Activated T-helper 17 cell treated with anti-CD3 and anti-CD28 coated beads, Interleukin-2, amount 50 U/mL, for 72 hours (primary cell): Measurements from ENCODE around the gene NAT16. TPM values are rescaled to one million over a fixed set of nuclear protein-coding genes. Genes with fewer than 3 reads are reported as not detected.
A peak's percentile ranks its signal among the peaks of the same experiment; 100 is the strongest.

ENCODE experiments used
- ATAC-seq: fragments of 150-1000 bp; cut with Tn5 transposase; replicated peaks from 2 replicates; pipeline ENCODE4 v1.10.0; 2021; ENCODE audit warnings: mild to moderate bottlenecking, moderate library complexity
- H3K27ac Mint-ChIP-seq: one replicate; pipeline ENCODE4 v1.8.0; 2022; ENCODE audit warnings: mixed read lengths
- H3K27me3 Mint-ChIP-seq: one replicate; pipeline ENCODE4 v1.8.0; 2022; ENCODE audit warnings: mixed read lengths
- H3K36me3 Mint-ChIP-seq: one replicate; pipeline ENCODE4 v1.8.0; 2022; ENCODE audit warnings: low read depth, mild to moderate bottlenecking, mixed read lengths
- H3K4me1 Mint-ChIP-seq: one replicate; pipeline ENCODE4 v1.8.0; 2022; ENCODE audit warnings: mixed read lengths
- H3K4me3 Mint-ChIP-seq: one replicate; pipeline ENCODE4 v1.8.0; 2022; ENCODE audit warnings: mild to moderate bottlenecking, mixed read lengths
- H3K9me3 Mint-ChIP-seq: one replicate; pipeline ENCODE4 v1.8.0; 2022; ENCODE audit warnings: mixed read lengths
- total RNA-seq, 2 donors: library from RNA; stranded (reverse); gene quantifications; one replicate each; pipeline ENCODE4 v1.2.3, GENCODE V29; 2022

NAT16 gene
- total RNA-seq, 2 donors from 2014 or later, result not detected

DNA sequence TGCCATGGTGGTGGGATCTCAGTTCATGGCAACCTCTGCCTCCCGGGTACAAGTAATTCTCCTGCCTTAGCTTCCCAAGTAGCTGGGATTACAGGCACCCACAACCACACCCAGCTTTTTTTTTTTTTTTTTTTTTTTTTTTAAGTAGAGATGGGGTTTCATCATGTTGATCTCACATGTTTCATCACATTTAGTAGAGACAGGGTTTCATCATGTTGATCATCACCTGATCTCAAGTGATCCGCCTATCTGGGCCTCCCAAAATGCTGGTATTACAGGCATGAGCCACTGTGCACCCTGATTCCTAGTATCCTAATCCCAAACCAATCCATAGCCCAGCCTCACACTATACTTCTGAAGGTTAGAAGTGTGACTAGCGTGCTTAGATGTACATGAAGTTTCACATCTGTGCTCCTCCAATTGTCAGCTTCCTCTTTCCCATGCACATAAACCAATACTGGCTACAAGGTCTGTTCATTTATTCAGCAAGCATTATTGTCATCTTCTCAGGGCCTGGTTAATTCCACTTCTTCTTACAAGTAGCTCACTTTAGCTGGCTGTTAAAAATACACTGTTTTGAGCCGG, 6.8 kb upstream of the NAT16 start:
- Mint-ChIP-seq H3K27me3 (peaks cover 13% of the 10 kb centered on the region), H3K4me3 (no peak overlapping the region), H3K4me1 (no peaks in the 10 kb centered on the region), H3K27ac (no peak overlapping the region), H3K9me3 (no peaks in the 10 kb centered on the region), H3K36me3 (no peaks in the 10 kb centered on the region)
- ATAC-seq, result no peak

- H3K36me3 Mint-ChIP-seq, result no peaks in the 10 kb centered on the region
- peaks cover 14% of the 10 kb centered on the region for H3K27me3 Mint-ChIP-seq
- H3K9me3 Mint-ChIP-seq, result no peaks in the 10 kb centered on the region
- no peaks in the 10 kb centered on the region for H3K4me1 Mint-ChIP-seq
- no peak for ATAC-seq
- H3K27ac Mint-ChIP-seq, result no peak overlapping the region
- H3K4me3 Mint-ChIP-seq, result no peak overlapping the region
These were observed 6.1 kb upstream of the NAT16 start for GRCh38 chr7:101186194-101186593.

DNA sequence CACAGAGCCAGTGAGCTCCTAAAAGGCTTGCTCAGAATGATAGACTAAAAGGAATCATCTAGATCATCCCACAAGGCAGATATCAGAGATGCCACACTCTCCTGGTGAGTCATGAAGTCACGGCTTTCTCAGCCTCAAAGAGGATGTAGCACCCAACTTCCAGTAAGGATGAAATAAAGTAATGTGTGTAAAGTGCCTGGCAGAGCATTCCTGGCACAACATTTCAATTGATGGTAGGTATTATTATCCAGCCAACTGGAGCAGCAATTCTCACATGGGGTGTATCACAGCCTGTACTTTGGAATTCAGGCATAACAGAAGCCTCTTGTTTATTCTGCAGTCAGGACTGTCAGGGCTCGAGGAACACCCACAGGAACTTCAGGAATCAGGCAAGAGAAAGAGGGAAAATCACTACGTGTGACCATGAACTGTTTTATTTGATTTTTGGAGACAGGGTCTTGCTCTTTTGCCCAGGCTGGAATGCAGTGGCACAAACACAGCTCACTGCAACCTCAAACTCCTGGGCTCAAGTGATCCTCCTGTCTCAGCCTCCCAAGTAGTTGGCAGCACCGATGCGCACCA, 5.3 kb upstream of the NAT16 start:
- no peak overlapping the region for H3K4me3 Mint-ChIP-seq
- no peaks in the 10 kb centered on the region for H3K36me3 Mint-ChIP-seq
- ATAC-seq, result no peak
- H3K9me3 Mint-ChIP-seq, result no peaks in the 10 kb centered on the region
- no peaks in the 10 kb centered on the region for H3K4me1 Mint-ChIP-seq
- H3K27ac Mint-ChIP-seq, result no peak overlapping the region
- H3K27me3 Mint-ChIP-seq, result peaks cover 19% of the 10 kb centered on the region

DNA sequence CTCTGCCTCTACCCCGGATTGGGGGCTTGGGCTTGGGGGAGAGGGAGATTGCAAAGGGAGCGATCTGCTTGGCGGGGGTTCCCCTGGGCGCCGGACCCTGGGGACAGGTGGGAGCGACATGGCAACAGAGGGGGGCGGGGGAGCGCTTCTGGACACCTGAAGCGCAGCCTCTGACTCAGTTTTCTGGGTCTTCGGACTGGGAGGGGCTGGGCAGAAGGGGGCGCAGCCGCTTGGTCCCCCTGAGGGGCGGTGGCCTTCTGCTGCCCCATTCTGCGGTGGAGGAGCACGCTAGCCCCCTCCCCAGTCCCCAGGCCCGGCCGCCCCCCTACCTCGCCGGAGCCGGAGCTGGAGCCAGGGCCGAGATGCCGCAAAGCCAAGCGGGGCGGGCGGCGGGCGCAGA, 380 bp downstream of the NAT16 start:
- H3K27ac Mint-ChIP-seq, result no peak overlapping the region
- H3K36me3 Mint-ChIP-seq, result no peaks in the 10 kb centered on the region
- H3K9me3 Mint-ChIP-seq, result no peaks in the 10 kb centered on the region
- ATAC-seq, result no peak
- peaks cover 48% of the 10 kb centered on the region for H3K27me3 Mint-ChIP-seq
- H3K4me3 Mint-ChIP-seq, result no peak overlapping the region
- no peaks in the 10 kb centered on the region for H3K4me1 Mint-ChIP-seq

DNA sequence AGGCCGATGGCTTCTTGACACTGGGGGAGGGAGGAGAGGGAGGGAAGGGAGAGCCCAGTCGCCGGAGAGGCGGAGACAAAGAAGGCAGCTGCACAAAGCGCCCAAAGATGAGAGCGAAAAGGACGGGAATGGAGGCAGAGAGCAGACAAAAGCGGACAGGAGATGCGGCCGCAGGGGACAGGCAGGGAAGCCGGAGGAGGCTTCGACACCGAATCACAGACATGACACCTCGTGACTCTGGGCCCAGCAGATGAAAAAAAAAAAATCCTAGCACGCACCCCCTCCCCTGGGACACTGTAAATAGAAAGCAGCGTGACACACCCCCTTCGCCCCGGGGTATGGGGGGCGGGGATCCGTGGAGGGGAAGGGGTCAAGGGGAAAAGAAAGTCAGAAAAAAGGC, 976 bp downstream of the NAT16 start:
- Mint-ChIP-seq H3K27ac (no peak overlapping the region), H3K4me3 (peak overlapping the region; percentile 28), H3K9me3 (no peaks in the 10 kb centered on the region), H3K4me1 (peaks cover under 1% of the 10 kb centered on the region), H3K27me3 (peaks cover 47% of the 10 kb centered on the region), H3K36me3 (no peaks in the 10 kb centered on the region)
- ATAC-seq, result no peak

DNA sequence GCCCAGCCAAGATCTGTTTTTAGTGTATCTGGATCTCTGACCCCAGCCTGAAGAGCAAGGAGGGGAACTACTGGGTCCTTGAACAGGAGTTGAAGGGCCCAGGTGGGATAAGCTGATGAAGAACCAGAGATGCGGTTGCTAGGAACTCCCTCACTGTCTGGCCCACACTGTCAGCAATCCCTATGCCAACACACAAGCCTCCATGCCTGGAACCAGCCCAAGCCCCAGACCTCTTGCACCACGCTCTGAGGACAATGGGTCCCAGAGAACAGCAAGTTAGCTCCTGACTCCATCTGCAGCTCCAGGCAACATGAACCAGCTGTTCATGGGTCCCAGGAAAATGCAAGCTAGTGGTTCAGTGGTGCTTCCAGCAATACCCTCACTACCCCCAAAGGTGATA, 2.4 kb downstream of the NAT16 start:
- no peaks in the 10 kb centered on the region for H3K36me3 Mint-ChIP-seq
- H3K4me3 Mint-ChIP-seq, result no peak overlapping the region
- H3K4me1 Mint-ChIP-seq, result peaks cover 5% of the 10 kb centered on the region
- no peaks in the 10 kb centered on the region for H3K9me3 Mint-ChIP-seq
- no peak for ATAC-seq
- peaks cover 53% of the 10 kb centered on the region for H3K27me3 Mint-ChIP-seq
- H3K27ac Mint-ChIP-seq, result no peak overlapping the region

- Mint-ChIP-seq H3K4me3 (no peak overlapping the region), H3K27me3 (peaks cover 57% of the 10 kb centered on the region), H3K36me3 (no peaks in the 10 kb centered on the region), H3K27ac (no peak overlapping the region), H3K9me3 (no peaks in the 10 kb centered on the region), H3K4me1 (peaks cover 17% of the 10 kb centered on the region)
- ATAC-seq, result no peak
These were observed 4.4 kb downstream of the NAT16 start for GRCh38 chr7:101175664-101176063.

DNA sequence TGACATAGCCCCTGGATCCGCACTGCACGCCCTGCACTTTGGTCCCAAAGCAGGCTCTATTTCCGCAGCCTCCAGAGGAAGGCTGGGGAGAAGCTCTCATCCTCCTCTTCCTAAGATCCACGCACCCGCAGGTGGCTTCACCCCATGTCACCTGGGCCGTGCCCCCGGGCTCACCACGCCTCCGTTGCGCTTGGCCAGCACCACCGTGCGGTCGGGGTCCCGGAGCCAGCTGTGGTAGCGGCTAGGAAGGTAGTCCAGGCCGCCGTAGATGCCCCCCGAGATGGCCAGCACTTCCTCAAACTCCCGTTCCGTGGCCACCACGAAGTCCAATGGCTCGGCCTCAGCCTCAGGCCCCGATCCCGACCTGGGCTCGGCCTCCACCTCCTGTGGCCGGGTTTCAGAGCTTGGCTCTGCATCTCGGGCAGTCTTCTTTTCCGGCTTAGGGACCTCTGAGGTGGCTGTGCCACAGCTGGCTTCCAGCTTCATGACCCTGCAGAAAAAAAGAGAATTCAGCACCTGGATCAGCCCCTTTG, 5.7 kb downstream of the NAT16 start:
- ATAC-seq, result no peak
- H3K4me1 Mint-ChIP-seq, result peaks cover 25% of the 10 kb centered on the region
- H3K4me3 Mint-ChIP-seq, result peak overlapping the region; percentile 62
- H3K27ac Mint-ChIP-seq, result no peak overlapping the region
- H3K9me3 Mint-ChIP-seq, result no peaks in the 10 kb centered on the region
- no peaks in the 10 kb centered on the region for H3K36me3 Mint-ChIP-seq
- peaks cover 62% of the 10 kb centered on the region for H3K27me3 Mint-ChIP-seq

GRCh38 chr7:101173752-101174244, 6.3 kb downstream of the NAT16 start:
- Mint-ChIP-seq H3K4me1 (peaks cover 30% of the 10 kb centered on the region), H3K9me3 (no peaks in the 10 kb centered on the region), H3K27ac (no peak overlapping the region), H3K4me3 (peak overlapping the region; percentile 62), H3K36me3 (no peaks in the 10 kb centered on the region), H3K27me3 (peaks cover 61% of the 10 kb centered on the region)
- peak; percentile 82 for ATAC-seq

DNA sequence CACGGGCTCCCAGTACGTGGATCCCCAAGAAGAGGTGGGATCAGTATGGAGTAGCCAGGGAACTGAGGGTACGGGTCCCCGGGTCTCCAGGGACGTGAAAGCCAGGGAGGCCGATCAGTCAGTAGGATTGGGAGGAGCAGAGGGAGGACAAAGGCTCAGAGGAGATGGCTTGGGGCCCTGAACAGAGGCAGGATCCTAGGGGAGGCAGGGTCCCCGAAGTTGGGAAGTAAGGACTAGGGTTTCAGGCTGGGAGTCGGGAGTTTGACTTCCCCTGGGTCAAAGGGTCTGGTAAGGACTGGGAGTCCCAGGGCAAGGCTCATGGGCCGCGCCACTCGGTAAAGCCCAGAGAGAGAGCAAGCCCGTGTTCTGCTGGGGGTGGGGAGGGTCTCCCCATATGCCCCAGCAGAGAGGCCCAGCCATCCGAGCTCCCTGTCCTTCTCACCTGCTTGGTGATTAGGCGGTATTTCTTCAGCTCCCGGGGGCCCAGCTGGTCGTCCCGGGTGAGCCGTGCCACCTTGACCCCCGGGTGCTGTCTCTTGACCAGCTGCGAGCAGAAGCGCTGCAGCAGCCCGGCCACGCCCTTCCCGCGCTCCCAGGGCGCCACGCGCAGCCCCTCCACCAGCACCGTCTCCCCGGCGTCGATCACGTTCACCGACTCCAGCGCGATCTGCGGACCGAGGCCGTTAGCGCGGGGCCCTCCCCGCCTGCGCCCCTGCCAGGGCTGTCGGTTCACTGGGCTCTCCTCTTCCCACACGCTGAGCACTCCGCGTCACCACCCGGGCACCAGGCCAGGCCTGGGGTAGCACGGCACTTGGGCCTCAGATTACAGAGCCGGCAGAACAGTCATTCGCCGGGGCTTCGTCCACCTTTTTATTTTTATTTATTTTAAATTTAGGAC, 7.0 kb downstream of the NAT16 start:
- peaks cover 35% of the 10 kb centered on the region for H3K4me1 Mint-ChIP-seq
- no peaks in the 10 kb centered on the region for H3K9me3 Mint-ChIP-seq
- no peaks in the 10 kb centered on the region for H3K36me3 Mint-ChIP-seq
- ATAC-seq, result peak; percentile 27
- H3K27me3 Mint-ChIP-seq, result peaks cover 66% of the 10 kb centered on the region
- no peak overlapping the region for H3K27ac Mint-ChIP-seq
- peak overlapping the region; percentile 62 for H3K4me3 Mint-ChIP-seq

- peaks cover 70% of the 10 kb centered on the region for H3K27me3 Mint-ChIP-seq
- no peaks in the 10 kb centered on the region for H3K36me3 Mint-ChIP-seq
- H3K4me3 Mint-ChIP-seq, result peak overlapping the region; percentile 60
- H3K27ac Mint-ChIP-seq, result no peak overlapping the region
- no peaks in the 10 kb centered on the region for H3K9me3 Mint-ChIP-seq
- H3K4me1 Mint-ChIP-seq, result peaks cover 40% of the 10 kb centered on the region
- ATAC-seq, result no peak
These were observed 7.9 kb downstream of the NAT16 start for GRCh38 chr7:101172005-101172853.

DNA sequence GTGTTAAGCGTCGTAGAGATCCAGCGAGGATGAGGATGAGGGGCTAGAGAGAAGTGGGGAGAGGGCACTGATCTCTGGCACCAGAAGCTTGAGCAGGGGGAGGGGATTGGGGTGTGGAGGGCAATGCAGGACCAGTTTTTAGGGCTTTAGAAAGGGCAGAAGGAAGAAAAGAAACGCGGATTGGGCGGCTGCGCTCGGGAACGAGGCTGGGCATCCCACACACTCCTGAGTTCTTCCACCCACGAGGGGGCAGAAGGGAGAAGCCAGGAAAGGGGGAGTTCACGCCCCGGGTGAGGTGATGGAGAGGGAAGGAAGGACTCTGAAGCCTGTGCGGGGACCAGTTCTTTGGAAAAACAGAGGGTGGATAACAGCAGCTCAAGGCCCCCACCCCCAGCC, 8.7 kb downstream of the NAT16 start:
- ATAC-seq, result no peak
- peaks cover 45% of the 10 kb centered on the region for H3K4me1 Mint-ChIP-seq
- H3K27me3 Mint-ChIP-seq, result peaks cover 68% of the 10 kb centered on the region
- no peaks in the 10 kb centered on the region for H3K36me3 Mint-ChIP-seq
- H3K27ac Mint-ChIP-seq, result no peak overlapping the region
- H3K9me3 Mint-ChIP-seq, result no peaks in the 10 kb centered on the region
- H3K4me3 Mint-ChIP-seq, result peak overlapping the region; percentile 60

GRCh38 chr7:101170617-101171441, 9.3 kb downstream of the NAT16 start:
- H3K27ac Mint-ChIP-seq, result no peak overlapping the region
- peaks cover 50% of the 10 kb centered on the region for H3K4me1 Mint-ChIP-seq
- H3K27me3 Mint-ChIP-seq, result peaks cover 68% of the 10 kb centered on the region
- no peak for ATAC-seq
- H3K4me3 Mint-ChIP-seq, result peak overlapping the region; percentile 60
- peaks cover under 1% of the 10 kb centered on the region for H3K36me3 Mint-ChIP-seq
- no peaks in the 10 kb centered on the region for H3K9me3 Mint-ChIP-seq
